H1 (cell line): Measurements from ENCODE around the gene SPINDOC. TPM values are rescaled to one million over a fixed set of nuclear protein-coding genes. Genes with fewer than 3 reads are reported as not detected.

ENCODE experiments used
- CTCF ChIA-PET: fragments of 300-600 bp; sonication (Branson Sonifier 250); formaldehyde crosslinking; loops from one replicate; lab custom pipeline; 2021; ENCODE audit not compliant: partially characterized antibody; lab: Charles Lee
- POLR2A ChIA-PET: fragments of 300-600 bp; sonication (Branson Sonifier 250); formaldehyde crosslinking; loops from one replicate; lab custom pipeline; 2021; ENCODE audit warnings: inconsistent platforms; ENCODE audit not compliant: partially characterized antibody; lab: Charles Lee
- DNase-seq, 2 experiments: peaks; one replicate each; pipeline versions ENCODE4 v3.0.0 to v3.0.0-alpha.2; 2010 to 2022; ENCODE audit warnings: low spot score in 2 of 2, low read depth in 1 of 2, mixed read lengths in 1 of 2
- FAIRE-seq: peaks from 2 replicates; lab custom pipeline; 2011; peaks lifted over from hg19 to GRCh38; lab: Jason Lieb, UNC
- H2AFZ ChIP-seq: 2 replicates; pipeline ENCODE4 v1.8.1; 2012; ENCODE audit warnings: low read length, inconsistent platforms
- H2AK5ac ChIP-seq: 2 replicates; pipeline ENCODE4 v1.6.1; 2013; ENCODE audit warnings: low read depth, low read length
- H2BK120ac ChIP-seq: replicated peaks from 2 replicates; pipeline ENCODE3; 2013; ENCODE audit warnings: low read depth, low read length, inconsistent platforms
- H2BK12ac ChIP-seq: 2 replicates; pipeline ENCODE4 v1.6.1; 2013; ENCODE audit warnings: low read depth, low read length
- H2BK15ac ChIP-seq: 2 replicates; pipeline ENCODE4 v1.6.1; 2013; ENCODE audit warnings: low read length
- H2BK20ac ChIP-seq: 2 replicates; pipeline ENCODE4 v1.6.1; 2013; ENCODE audit warnings: low read length
- H2BK5ac ChIP-seq: 2 replicates; pipeline ENCODE4 v1.6.1; 2013; ENCODE audit warnings: low read depth, low read length
- H3K14ac ChIP-seq: 2 replicates; pipeline ENCODE4 v1.6.1; 2013; ENCODE audit warnings: inconsistent platforms; ENCODE audit not compliant: insufficient read length
- H3K18ac ChIP-seq: 2 replicates; pipeline ENCODE4 v1.6.1; 2013; ENCODE audit warnings: low read length; ENCODE audit errors: extremely low read depth
- H3K23ac ChIP-seq: 2 replicates; pipeline ENCODE4 v1.6.1; 2013; ENCODE audit warnings: inconsistent platforms; ENCODE audit not compliant: insufficient read length
- H3K23me2 ChIP-seq: 2 replicates; pipeline ENCODE4 v1.6.1; 2013; ENCODE audit warnings: low read depth, low read length
- H3K27ac ChIP-seq: 2 replicates; pipeline ENCODE4 v1.6.1; 2011; ENCODE audit warnings: low read depth, low read length, inconsistent platforms
- H3K27me3 ChIP-seq, 4 experiments: replicated peaks in 1 of 4; 1 replicate in 1 of 4; 2 replicates in 3 of 4; pipeline versions ENCODE4 v1.6.1 to v1.8.1; 2011 to 2013; ENCODE audit warnings: low read length in 3 of 4, mild to moderate bottlenecking in 3 of 4, inconsistent platforms in 2 of 4, mixed read lengths in 2 of 4, moderate library complexity in 1 of 4; ENCODE audit not compliant: control insufficient read depth in 3 of 4, insufficient read depth in 3 of 4; ENCODE audit errors: extremely low read depth in 1 of 4
- H3K36me3 ChIP-seq, 4 experiments: 2 replicates each; pipeline versions ENCODE4 v1.6.1 to v1.8.1; 2011 to 2013; ENCODE audit warnings: mild to moderate bottlenecking in 4 of 4, low read length in 3 of 4, moderate library complexity in 2 of 4, control low read depth in 1 of 4, inconsistent platforms in 1 of 4; ENCODE audit not compliant: insufficient read depth in 4 of 4, control insufficient read depth in 2 of 4
- H3K4ac ChIP-seq: replicated peaks from 2 replicates; pipeline ENCODE3; 2013; ENCODE audit warnings: low read length, low read depth, mixed read lengths, inconsistent platforms; ENCODE audit not compliant: insufficient read length
- H3K4me1 ChIP-seq, 4 experiments: replicated peaks in 1 of 4; 1 replicate in 1 of 4; 2 replicates in 3 of 4; pipeline versions ENCODE4 v1.6.1 to v1.8.1; 2011 to 2013; ENCODE audit warnings: low read length in 3 of 4, inconsistent platforms in 2 of 4, mixed read lengths in 1 of 4; ENCODE audit not compliant: insufficient read depth in 4 of 4, control insufficient read depth in 3 of 4
- H3K4me2 ChIP-seq, 2 experiments: 2 replicates each; pipeline versions ENCODE4 v1.6.1 to v1.8.1; 2011 to 2013; ENCODE audit warnings: low read depth in 2 of 2, low read length in 2 of 2, control low read depth in 1 of 2, inconsistent platforms in 1 of 2, mild to moderate bottlenecking in 1 of 2; ENCODE audit not compliant: insufficient read depth in 1 of 2
- H3K4me3 ChIP-seq, 4 experiments: fragments of 200-600, 300-600 bp in 1 of 4; sonication (generic), shearing (Covaris generic), sonication (Bioruptor Twin) in 1 of 4; 2 replicates each; pipeline versions ENCODE4 v1.5.1 to v1.8.1; 2011 to 2016; ENCODE audit warnings: low read length in 4 of 4, low read depth in 3 of 4, control low read depth in 2 of 4, inconsistent platforms in 2 of 4, mild to moderate bottlenecking in 2 of 4, mixed read lengths in 1 of 4, moderate library complexity in 1 of 4; ENCODE audit not compliant: insufficient read depth in 2 of 4; ENCODE audit errors: extremely low read depth in 1 of 4
- H3K56ac ChIP-seq: replicated peaks from 2 replicates; pipeline ENCODE3; 2013; ENCODE audit warnings: low read depth, mild to moderate bottlenecking, mixed read lengths, low read length, inconsistent platforms; ENCODE audit not compliant: insufficient read length
- H3K79me1 ChIP-seq: 2 replicates; pipeline ENCODE4 v1.6.1; 2013; ENCODE audit warnings: low read depth, low read length, control low read depth
- H3K79me2 ChIP-seq, 2 experiments: 2 replicates each; pipeline versions ENCODE4 v1.6.1 to v1.8.1; 2012 to 2013; ENCODE audit warnings: low read length in 2 of 2, mild to moderate bottlenecking in 2 of 2, inconsistent platforms in 1 of 2; ENCODE audit not compliant: insufficient read depth in 2 of 2, control insufficient read depth in 1 of 2
- H3K9ac ChIP-seq, 4 experiments: replicated peaks in 1 of 4; 1 replicate in 1 of 4; 2 replicates in 3 of 4; pipeline versions ENCODE4 v1.6.1 to v1.8.1; 2011 to 2013; ENCODE audit warnings: low read depth in 3 of 4, low read length in 3 of 4, control low read depth in 2 of 4, mild to moderate bottlenecking in 2 of 4, moderate library complexity in 2 of 4, inconsistent platforms in 1 of 4; ENCODE audit errors: extremely low read depth in 1 of 4
- H3K9me3 ChIP-seq, 2 experiments: 2 replicates each; pipeline versions ENCODE4 v1.6.1 to v1.8.1; 2012 to 2013; ENCODE audit warnings: mild to moderate bottlenecking in 2 of 2, moderate library complexity in 2 of 2, control low read depth in 1 of 2, inconsistent platforms in 1 of 2, low read depth in 1 of 2, low read length in 1 of 2, mixed read lengths in 1 of 2; ENCODE audit not compliant: insufficient read depth in 2 of 2
- H4K20me1 ChIP-seq, 2 experiments: replicated peaks in 1 of 2; 2 replicates each; pipeline versions ENCODE3 to v1.8.1; 2011 to 2013; ENCODE audit warnings: inconsistent platforms in 2 of 2, low read length in 2 of 2, mild to moderate bottlenecking in 1 of 2; ENCODE audit not compliant: insufficient read depth in 2 of 2, control insufficient read depth in 1 of 2
- H4K5ac ChIP-seq: 2 replicates; pipeline ENCODE4 v1.6.1; 2013; ENCODE audit warnings: low read length, low read depth, mixed read lengths, inconsistent platforms; ENCODE audit not compliant: insufficient read length
- H4K8ac ChIP-seq: 2 replicates; pipeline ENCODE4 v1.8.0; 2013; ENCODE audit warnings: mild to moderate bottlenecking, moderate library complexity, low read length, inconsistent platforms; ENCODE audit not compliant: insufficient read depth; ENCODE audit errors: extremely low read depth
- H4K91ac ChIP-seq: replicated peaks from 2 replicates; pipeline ENCODE3; 2013; ENCODE audit warnings: low read length, mixed read lengths, inconsistent platforms; ENCODE audit not compliant: insufficient read length
- BRCA1 ChIP-seq: IDR thresholded peaks from 2 replicates; pipeline ENCODE4 v1.6.1; 2012; ENCODE audit warnings: low read depth, low read length, improper control_type of control experiment
- CHD2 ChIP-seq: IDR thresholded peaks from 2 replicates; pipeline ENCODE4 v1.6.1; 2012; ENCODE audit warnings: low read length, improper control_type of control experiment
- EZH2 ChIP-seq: fragments of 200-600 bp; sonication (generic); IDR thresholded peaks from 2 replicates; pipeline ENCODE4 v1.7.1; 2012; ENCODE audit warnings: low read depth, mild to moderate bottlenecking, moderate library complexity, low read length, inconsistent platforms; ENCODE audit not compliant: severe bottlenecking
- FOSL1 ChIP-seq: IDR thresholded peaks from 2 replicates; pipeline ENCODE4 v1.6.1; 2011; ENCODE audit warnings: mild to moderate bottlenecking, low read depth, low read length, moderate library complexity; ENCODE audit not compliant: insufficient read depth
- HDAC2 ChIP-seq, 2 experiments: fragments of 300-600 bp in 1 of 2; sonication (generic) in 1 of 2; IDR thresholded peaks; 2 replicates each; pipeline ENCODE4 v1.6.1; 2011 to 2012; ENCODE audit warnings: low read depth in 2 of 2, low read length in 2 of 2, mild to moderate bottlenecking in 2 of 2, moderate library complexity in 2 of 2, borderline replicate concordance in 1 of 2, inconsistent platforms in 1 of 2
- POU5F1 ChIP-seq: IDR thresholded peaks from 2 replicates; pipeline ENCODE4 v1.6.1; 2011; ENCODE audit warnings: low read depth, mild to moderate bottlenecking, low read length, moderate library complexity
- SAP30 ChIP-seq: fragments of 300-600 bp; sonication (generic); IDR thresholded peaks from 2 replicates; pipeline ENCODE4 v1.7.1; 2012; ENCODE audit warnings: low read length, moderate library complexity, mild to moderate bottlenecking, inconsistent platforms; ENCODE audit not compliant: insufficient read depth, insufficient replicate concordance
- SP2 ChIP-seq: IDR thresholded peaks from 2 replicates; pipeline ENCODE4 v1.6.1; 2012; ENCODE audit warnings: mild to moderate bottlenecking, low read length, inconsistent platforms
- TAF1 ChIP-seq: IDR thresholded peaks from 2 replicates; pipeline ENCODE4 v1.6.1; 2011; ENCODE audit warnings: mild to moderate bottlenecking, low read depth, low read length
- USF2 ChIP-seq: IDR thresholded peaks from 2 replicates; pipeline ENCODE4 v1.6.1; 2011; ENCODE audit warnings: low read length, improper control_type of control experiment
- WGBS, 2 experiments: shearing (Covaris generic) in 1 of 2; methylation state at CpG; one replicate each; pipeline versions ENCODE4 v1.1.6 to v1.1.7; 2013 to 2015; ENCODE audit warnings: low lambda C conversion rate in 2 of 2, mixed read lengths in 2 of 2, inconsistent platforms in 1 of 2, low coverage in 1 of 2, missing lambda C conversion rate in 1 of 2; ENCODE audit not compliant: insufficient replicate concordance in 2 of 2, insufficient coverage in 1 of 2, insufficient read length in 1 of 2; ENCODE audit errors: extremely low coverage in 1 of 2, missing lambda C conversion rate in 1 of 2; 5-methylcytosine and 5-hydroxymethylcytosine counted together
- polyA plus RNA-seq, 7 experiments: library from polyadenylated mRNA; depleted of rRNA in 3 of 7; stranded (reverse) in 5 of 7; unstranded in 2 of 7; fragments of >200 nt in 5 of 7; fragments of 200-250 nt in 2 of 7; gene quantifications; 1 replicate in 5 of 7; 2 replicates in 1 of 7; 4 replicates in 1 of 7; pipeline versions ENCODE4 v1.2.1 to v1.2.3, GENCODE V29; 2011 to 2013; ENCODE audit warnings: missing spikeins in 2 of 7, mixed read lengths in 2 of 7
- total RNA-seq: library from RNA; stranded (reverse); fragmentation: NEBNext Ultra II Directional; extraction: Animal tissue kit (Norgen Biotek cat#: 25700); gene quantifications from 2 replicates; pipeline ENCODE4 v1.2.1, GENCODE V29; 2021
- TF ChIP-seq, protein P1 (sequence below): IDR thresholded peaks from 2 replicates; pipeline ENCODE4 v1.6.1; 2012; ENCODE audit warnings: inconsistent platforms

The SPINDOC gene
- total and polyA plus RNA-seq, 2 of the 8 experiments (the other 6 are each of a cell fraction or from before 2014, with no cell fraction given) = 78.7 to 99.7 TPM

- H2BK15ac ChIP-seq = no peak overlapping the region; the same call in 1 of the 2 replicates
- peaks cover 16% of the 10 kb centered on the region for H3K23me2 ChIP-seq
- ChIA-PET POLR2A (interaction anchor here (1.0 to 5.8 kb wide), 13 partner anchors 9 to 107 kb away, joined by 3 to 45 read pairs (median 7); partner anchors contain the start of genes NAA40, RCOR2 and ZFTA), CTCF (interaction anchor here (0.7 to 6.1 kb wide), 41 partner anchors 9 to 312 kb away, joined by 3 to 163 read pairs (median 5); partner anchors contain the start of genes RCOR2 and ZFTA)
- no peak overlapping the region for H3K14ac ChIP-seq
- no peak overlapping the region for H2BK5ac ChIP-seq
- no peak overlapping the region for H3K4me3 ChIP-seq
- H3K27ac ChIP-seq = no peak overlapping the region
- H3K79me2 ChIP-seq = peaks cover 15 to 34% of the 10 kb centered on the region in 2 experiments
- no peak overlapping the region; a peak in 1 of 7 replicates for H3K9ac ChIP-seq
- no peaks in the 10 kb centered on the region for H3K27me3 ChIP-seq
- H3K79me1 ChIP-seq = peaks cover 10% of the 10 kb centered on the region
- 82% methylated on average over 5 of the region's 5 CpGs; no CpG with 5 or more reads in 1 of the 2 experiments for whole genome bisulfite sequencing, 2 experiments
- no peaks in the 10 kb centered on the region; a peak in 1 of 8 replicates for H3K36me3 ChIP-seq
- no peak for DNase-seq
- no peak overlapping the region for H2AFZ ChIP-seq
- H3K56ac ChIP-seq = no peak overlapping the region
- no peak overlapping the region for H3K23ac ChIP-seq
- H2BK12ac ChIP-seq = peak overlapping the region; percentile 41; the same call in 1 of the 2 replicates
- no peak overlapping the region for H2BK20ac ChIP-seq
- H2AK5ac ChIP-seq = peak overlapping the region; percentile 32; the same call in 1 of the 2 replicates
- H2BK120ac ChIP-seq = no peak overlapping the region
- no peak overlapping the region for H4K8ac ChIP-seq
- peaks cover 17 to 18% of the 10 kb centered on the region in 2 experiments for H4K20me1 ChIP-seq
- no peaks in the 10 kb centered on the region for H3K9me3 ChIP-seq
- no peak overlapping the region for H4K91ac ChIP-seq
- H4K5ac ChIP-seq = no peak overlapping the region
- no peak overlapping the region for H3K18ac ChIP-seq
- H3K4me2 ChIP-seq = peak overlapping the region; percentile 59 to 60; a peak in 2 of 4 replicates
- no peak overlapping the region for H3K4ac ChIP-seq
- peaks cover 11 to 36% (median 20%) of the 10 kb centered on the region in 4 experiments for H3K4me1 ChIP-seq
- no peak for FAIRE-seq
- TF ChIP-seq SP2 (no peak), SAP30 (no peak), HDAC2 (IDR thresholded peaks at IDR 0.05; ENCODE audit: borderline replicate concordance in 1 of 2, low read depth in 2 of 2, low read length in 2 of 2) (no peak), TAF1 (no peak), POU5F1 (no peak), CHD2 (no peak), USF2 (no peak), EZH2 (no peak), BRCA1 (no peak), FOSL1 (no peak)
- TF ChIP-seq, protein P1, sequence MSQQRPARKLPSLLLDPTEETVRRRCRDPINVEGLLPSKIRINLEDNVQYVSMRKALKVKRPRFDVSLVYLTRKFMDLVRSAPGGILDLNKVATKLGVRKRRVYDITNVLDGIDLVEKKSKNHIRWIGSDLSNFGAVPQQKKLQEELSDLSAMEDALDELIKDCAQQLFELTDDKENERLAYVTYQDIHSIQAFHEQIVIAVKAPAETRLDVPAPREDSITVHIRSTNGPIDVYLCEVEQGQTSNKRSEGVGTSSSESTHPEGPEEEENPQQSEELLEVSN = no peak
Measured at GRCh38 chr11:63837739-63838138, 24.5 kb downstream of the SPINDOC start.
